Measurements from ENCODE around the gene POLRMT.
"Not testable (repeated sequence)": the region's sequence is repeated elsewhere in the genome, so short reads cannot be mapped to it uniquely, and the experiment has no call there.

Gene POLRMT

DNA sequence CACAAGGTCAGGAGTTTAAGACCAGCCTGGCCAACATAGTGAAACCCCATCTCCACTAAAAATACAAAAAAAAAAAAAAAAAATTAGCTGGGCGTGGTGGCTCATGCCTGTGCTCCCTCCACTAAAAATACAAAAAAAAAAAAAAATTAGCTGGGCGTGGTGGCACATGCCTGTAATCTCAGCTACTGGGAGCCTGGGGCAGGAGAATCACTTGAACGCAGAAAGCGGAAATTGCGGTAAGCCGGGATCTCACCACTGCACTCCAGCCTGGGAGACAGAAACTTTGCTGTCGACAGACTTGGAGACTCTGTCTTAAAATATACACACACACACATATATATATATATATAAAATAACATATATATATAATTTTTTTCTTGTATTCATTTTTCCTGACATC, 6.8 kb downstream of the POLRMT start:
- not testable (repeated sequence) for DNase-seq (ENCODE audit: low spot score)

DNA sequence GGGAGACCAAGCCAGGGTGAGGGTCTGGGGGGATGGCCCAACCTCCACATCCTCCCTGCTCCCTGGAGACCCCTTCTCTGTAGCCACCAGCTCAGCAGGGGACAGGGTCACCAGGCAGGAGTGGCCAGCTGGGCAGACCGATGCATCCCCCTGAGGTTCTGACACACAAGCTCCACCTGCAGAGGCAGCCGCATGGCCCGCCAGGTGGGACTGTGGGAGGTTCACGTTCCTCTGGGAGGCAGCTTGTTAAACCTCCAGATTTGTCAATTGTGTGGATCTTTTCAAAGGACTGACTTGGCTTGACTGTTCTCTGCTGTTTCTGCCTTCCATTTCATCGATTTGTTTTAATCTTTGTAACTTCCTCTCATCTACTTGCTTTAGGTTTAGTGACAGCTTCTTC, 8.1 kb downstream of the POLRMT start:
- DNase-seq (ENCODE audit: low spot score) = no peak

DNA sequence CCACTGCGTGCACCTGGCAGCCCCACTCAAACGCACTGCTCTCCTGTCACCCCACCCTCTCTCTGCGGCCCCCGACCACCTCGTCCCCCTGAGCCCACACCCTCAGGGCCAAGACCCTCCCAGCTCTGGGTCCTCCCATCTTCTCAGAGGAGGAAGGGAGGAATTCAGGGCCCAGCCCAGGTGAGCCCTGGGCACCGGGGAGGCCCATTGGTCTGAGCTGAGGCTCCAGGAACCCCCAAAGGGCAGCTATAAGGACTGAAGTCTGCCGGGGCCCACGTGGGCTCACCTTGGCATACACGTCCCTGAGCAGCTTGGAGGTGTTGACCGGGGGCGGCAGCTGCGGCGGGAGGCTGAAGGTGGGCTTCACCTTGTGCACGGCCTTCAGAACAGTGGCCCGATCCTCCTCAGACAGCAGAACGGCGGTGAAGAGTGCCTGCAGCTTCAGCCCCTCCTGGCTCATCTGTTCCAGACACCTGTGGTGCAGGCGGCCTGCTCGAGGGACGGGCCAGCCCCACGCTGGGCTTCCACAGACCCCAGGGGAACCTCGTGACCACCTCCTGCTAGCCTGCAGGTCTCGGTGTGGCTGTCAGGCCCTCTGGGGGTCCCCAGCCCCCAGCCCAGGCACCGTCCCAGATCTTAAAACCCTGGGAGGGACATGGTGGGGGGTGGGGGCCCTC, 8.8 kb downstream of the POLRMT start:
- no peak for DNase-seq (ENCODE audit: low spot score)

DNA sequence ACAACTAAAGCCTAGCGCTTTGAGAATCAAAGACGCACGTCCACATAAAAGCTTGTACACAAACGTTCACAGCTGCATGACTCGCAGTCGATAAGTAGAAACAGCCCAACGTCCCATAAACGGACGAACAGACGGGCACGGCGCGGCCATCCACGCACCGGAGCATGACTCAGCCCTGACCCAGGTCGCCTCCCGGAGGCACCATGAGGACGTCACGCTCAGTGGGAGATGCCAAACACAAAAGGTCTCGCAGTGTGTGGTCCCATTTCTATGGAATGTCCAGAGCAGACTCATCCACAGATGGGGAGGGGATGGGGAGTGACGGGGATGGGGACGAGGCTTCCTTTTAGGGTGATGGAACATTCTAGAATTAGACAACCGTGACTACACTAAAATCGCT, 9.4 kb downstream of the POLRMT start:
- DNase-seq (ENCODE audit: low spot score) = no peak

DNA sequence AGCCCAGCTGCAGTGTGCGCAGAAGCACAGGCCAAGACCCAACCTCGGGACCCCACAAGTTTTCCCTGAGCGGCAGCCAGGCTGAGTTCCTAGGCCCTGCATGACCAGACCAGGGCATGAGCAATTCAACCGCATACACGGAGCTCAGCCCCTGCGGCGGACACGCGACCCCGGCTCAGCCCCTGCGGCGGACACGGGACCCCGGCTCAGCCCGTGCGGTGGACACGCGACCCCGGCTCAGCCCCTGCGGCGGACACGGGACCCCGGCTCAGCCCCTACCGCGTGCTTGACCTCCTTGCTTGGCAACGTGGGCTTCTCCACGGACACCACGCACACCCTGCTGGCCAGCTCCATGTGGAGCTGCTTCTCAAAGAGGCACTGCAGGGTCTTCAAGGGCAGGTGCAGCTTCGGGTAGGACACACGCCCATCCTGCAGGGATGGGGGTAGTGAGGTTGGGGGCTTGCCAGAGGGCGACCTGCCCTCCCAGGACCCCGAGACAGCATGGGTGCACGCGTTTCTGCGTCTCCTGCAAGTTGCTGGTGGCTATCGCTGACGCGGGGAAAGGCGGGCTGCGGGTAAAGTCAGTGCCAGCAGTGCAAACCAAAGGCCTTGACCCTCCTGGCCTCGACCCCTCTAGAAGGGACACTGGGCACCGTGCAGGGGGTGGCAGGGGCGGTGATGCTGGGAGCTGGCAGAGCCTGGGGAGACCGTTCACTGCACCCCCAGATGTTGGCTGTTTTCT, 10.0 kb downstream of the POLRMT start:
- DNase-seq (ENCODE audit: low spot score) = no peak

DNA sequence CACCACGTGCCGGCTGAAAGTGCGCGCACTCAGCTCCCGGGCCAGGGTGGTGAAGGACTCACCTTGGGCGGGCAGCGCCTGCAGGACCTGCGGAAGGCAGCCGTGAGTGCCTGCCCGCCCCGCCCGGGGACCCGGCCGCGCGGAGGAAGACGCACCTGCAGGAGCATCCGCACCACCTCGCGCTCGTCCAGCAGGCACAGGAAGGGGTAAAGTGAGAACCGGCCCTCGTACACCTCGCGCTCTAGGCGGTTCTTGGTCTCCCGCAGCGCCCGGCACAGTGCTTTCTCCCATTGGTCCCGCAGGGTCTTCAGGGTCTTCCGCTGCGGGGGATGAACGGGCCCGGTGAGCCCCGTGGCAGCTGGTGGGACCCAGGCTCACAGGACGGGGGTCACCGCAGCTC, 10.7 kb downstream of the POLRMT start:
- no peak for DNase-seq (ENCODE audit: low spot score)

DNA sequence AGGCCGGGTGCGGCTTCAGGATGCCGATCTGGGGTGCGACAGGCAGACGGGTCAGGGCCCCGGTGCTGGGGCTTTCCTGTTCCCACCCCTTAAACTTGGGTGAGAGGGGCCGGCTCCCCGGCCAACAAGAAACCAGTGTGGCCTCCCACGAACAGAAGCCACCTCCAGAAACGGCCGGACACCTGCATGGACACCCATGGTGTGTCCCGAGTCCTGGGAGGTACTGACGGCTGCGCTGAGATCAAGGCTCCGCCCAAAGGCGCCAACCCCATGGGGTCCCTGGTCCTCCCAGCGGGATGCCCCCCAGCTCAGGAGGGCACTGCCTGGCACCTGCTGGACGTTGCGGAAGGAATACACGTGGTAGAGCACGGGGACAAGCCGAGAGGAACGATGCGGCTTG, 11.5 kb downstream of the POLRMT start:
- no peak for DNase-seq (ENCODE audit: low spot score)

DNA sequence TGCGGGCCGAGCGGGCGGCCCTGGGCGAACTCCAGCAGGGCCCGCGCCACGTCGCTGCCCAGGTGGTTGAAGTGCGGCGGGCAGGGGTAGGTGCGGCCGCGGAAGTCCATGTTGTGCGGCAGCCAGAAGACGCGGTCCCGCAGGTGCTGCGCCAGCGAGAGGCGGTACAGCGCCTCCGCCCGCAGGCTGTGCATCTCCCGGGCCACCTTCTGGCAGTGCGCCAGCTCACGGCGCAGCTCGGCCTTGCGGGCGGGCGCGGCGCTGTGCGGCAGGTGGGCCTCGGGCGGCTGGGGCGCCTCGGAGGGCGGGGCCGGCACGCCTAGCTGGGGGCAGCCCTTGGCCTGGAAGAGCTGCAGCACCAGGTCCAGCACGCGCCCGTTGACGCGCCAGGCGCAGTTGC, 12.1 kb downstream of the POLRMT start:
- DNase-seq (ENCODE audit: low spot score) = not testable (repeated sequence)

DNA sequence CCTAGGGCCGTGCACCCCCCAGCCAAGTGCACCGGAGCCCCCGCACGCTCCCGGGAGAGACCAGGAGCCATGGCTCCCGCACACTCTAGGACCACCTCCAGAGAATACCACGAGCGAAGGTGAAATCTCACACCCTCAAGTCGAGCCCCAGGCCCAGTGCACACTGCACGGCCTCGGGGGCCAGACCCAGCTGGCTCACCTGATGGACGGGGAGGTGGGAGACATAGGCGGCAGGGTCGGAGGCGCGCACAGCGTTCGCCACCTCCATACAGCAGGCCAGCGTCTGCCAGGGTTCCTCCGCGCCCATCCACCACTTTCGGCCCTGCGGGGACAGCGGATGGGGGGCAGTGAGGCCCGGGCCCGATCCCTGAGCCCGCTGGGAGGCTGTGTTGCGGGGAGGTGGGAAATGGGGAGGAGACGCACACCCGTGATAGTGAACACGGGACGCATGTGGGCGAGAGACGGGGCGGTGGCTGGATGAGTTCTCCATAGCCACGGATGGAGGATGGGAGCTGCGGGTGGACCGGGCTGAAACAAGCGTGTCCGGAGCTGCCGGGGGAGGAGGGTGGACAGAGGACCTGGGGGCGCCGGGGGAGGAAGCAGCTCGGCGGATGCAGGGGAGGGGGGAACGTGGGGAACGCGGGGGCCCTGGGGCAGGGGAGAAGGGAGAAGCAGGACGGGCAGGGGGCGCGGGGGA, 13.0 kb downstream of the POLRMT start:
- no peak for DNase-seq (ENCODE audit: low spot score)

DNA sequence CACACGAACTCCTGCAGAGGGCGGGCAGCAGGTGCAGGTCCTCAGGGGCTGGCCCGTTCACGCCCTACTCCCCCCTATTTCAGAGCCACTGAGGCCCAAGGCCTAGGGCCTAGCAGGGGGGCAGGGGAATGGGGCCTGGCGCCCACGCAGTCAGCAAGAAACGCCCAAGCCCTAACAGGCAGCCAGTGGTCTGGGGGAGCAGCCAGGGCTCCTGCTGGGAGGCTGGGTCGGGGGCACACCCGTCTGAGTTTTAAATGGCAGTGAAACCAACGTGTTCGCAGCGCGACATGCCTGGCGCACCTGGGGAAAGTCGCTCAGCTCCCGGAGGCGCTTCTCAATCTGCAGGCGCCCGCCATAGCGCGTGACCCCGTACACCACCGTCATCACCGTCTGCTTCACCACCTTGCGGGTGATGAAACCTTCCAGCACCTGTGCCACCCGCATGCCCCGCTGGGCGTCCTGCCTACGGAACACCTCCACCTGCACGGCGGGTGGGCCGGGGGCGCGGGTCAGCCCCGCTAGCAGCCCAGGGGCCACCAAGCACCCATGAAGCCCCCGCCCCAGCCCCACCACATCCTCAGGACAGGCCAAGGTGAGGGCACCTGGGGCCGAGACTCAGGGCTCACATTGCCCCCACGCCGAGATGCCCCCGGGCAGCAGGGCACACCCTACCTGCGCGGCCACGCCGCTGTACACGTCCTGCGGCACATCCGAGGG, 13.9 kb downstream of the POLRMT start:
- DNase-seq (ENCODE audit: low spot score) = no peak

DNA sequence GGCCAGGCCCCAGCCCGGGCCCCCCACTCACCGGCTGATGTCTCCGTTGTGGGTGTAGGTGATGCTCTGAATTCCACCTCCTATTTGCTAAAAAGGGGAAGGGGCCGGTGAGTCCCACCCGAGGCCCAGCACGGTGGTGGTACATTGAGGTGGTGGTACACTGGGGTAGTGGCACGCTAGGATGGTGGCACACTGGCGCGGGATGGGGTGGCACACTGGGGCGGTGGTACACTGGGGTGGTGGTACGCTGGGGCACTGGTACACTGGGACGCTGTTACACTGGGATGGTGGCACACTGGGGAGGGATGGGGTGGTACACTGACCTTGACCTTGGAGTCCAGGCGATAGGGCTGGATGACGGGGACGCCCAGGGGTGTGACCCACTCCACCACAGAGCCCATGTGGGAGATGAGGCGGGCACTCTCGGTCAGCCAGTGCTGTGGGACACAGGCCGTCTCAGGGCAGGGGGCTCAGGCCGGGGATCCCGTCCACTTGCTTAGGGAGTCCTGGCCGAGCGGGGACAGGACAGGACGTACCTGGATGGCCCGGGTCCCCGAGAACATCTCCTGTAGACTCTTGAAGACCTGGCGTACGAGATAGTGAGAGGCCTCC, 14.6 kb downstream of the POLRMT start:
- no peak for DNase-seq (ENCODE audit: low spot score)

DNA sequence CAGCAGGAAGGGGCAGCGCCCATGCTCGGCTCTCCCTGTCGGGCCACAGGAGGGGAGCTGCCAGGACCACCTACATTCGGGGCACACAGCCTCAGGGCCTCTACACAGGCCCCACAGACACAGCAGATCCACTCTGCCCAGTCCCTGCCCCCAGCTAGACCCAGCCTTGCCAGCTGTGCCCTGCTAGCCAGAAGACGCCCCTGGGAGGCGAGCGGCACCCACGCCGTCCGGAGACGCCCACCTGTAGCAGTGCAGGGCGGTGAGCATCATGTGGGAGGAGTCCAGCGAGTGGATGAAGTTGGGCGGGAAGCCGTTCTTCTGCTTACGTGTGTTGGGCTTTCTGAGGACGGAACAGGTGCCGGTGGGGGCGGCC, 15.1 kb downstream of the POLRMT start:
- DNase-seq (ENCODE audit: low spot score) = no peak

DNA sequence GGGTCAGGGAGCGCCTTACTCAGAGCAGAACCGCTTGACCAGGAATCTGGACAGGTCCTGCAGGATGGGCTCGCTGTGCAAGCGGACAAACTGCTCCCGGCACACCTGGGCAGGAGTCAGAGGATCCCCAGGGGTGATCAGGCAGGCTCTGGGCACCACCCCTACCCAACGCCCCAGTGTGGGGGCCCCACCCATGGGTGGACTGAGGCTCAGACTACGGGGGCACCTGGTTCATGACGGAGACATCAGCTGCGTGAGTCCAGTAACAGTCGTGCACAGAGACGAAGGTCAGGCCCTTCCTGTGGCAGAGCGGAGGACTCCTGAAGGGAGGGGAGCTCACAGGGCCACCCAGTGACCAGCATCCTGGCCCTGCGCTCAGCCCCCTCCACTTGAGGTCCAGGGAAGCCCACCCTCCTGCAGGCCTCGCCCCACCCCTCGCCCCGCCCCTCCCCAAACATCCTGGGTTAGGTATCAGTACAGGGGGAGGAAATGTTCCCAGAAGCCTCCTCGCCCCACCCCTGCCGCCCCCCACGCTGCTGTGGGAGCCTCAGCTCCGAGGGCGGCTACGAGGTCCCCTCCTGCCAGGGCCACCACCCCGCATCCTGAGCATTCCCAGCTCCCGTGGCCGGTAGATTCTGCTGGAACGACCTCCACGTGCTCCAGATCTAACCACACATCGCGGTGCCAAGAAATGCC, 15.6 kb downstream of the POLRMT start:
- DNase-seq (ENCODE audit: low spot score) = no peak

DNA sequence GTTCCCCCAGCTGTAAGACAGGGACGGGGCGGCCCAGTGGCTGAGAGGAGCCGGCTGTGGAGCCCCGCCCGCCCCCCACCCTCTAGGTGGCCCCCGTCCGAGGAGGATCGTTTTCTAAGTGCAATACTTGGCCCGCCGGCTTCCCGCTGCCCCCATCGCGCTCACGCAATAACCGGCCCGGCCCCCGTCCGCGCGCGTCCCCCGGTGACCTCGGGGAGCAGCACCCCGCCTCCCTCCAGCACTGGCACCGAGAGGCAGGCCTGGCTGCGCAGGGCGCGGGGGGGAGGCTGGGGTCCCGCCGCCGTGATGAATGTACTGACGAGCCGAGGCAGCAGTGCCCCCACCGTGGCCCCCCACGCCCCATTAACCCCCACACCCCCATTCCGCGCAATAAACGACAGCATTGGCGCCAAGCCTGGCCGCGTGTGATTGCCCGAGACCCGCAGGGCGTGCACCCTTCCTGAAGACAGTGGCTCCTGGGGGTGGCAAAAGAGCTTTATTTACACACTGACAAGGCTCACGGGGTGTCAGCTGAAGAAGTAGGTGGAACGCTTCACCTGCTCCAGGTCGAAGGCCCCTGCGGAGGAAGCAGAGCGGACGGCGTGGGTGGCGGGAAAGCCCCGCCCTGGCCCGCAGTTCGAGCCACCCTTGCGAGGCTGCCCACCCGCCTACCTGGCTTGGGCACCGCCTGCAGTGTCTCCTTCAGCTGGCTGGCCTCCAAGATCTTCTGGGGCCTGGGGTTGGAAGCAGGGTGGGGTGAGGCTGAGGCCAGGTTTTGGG, 16.4 kb downstream of the POLRMT start:
- DNase-seq (ENCODE audit: low spot score) = no peak

DNA sequence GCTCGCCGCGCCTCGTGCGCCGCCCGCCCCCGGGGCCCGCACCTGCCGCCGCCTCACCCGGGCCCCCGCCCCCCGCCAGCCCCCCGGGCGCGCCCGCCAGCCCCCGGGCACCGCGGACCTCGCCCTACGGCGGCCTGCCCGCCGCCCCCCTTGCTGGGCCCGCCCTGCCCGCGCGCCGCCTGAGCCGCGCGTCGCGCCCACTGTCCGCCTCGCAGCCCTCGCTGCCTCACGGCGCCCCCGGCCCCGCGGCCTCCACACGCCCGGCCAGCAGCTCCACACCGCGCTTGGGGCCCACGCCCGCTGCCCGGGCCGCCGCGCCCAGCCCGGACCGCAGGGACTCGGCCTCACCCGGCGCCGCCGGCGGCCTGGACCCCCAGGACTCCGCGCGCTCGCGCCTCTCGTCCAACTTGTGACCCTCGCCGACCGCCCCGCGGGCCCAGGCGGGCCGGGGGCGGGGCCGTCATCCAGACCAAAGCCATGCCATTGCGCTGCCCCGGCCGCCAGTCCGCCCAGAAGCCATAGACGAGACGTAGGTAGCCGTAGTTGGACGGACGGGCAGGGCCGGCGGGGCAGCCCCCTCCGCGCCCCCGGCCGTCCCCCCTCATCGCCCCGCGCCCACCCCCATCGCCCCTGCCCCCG, 17.2 kb downstream of the POLRMT start:
- no peak for DNase-seq (ENCODE audit: low spot score)

DNA sequence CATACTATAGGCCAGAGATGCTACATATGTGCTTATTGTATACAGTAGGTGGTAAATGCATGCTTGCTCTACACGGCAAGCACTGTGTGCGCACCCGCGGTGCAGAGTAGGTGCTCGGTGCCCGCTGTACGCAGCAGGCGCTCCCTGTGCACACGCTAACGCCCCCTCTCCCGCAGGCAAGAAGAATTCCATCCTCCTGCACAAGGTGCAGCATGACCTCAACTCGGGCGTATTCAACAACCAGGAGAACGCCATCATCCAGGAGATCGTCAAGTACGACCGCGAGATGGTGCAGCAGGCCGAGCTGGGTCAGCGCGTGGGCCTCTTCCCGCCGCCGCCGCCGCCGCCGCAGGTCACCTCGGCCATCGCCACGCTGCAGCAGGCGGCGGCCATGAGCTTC, 17.7 kb downstream of the POLRMT start:
- no peak for DNase-seq (ENCODE audit: low spot score)

DNA sequence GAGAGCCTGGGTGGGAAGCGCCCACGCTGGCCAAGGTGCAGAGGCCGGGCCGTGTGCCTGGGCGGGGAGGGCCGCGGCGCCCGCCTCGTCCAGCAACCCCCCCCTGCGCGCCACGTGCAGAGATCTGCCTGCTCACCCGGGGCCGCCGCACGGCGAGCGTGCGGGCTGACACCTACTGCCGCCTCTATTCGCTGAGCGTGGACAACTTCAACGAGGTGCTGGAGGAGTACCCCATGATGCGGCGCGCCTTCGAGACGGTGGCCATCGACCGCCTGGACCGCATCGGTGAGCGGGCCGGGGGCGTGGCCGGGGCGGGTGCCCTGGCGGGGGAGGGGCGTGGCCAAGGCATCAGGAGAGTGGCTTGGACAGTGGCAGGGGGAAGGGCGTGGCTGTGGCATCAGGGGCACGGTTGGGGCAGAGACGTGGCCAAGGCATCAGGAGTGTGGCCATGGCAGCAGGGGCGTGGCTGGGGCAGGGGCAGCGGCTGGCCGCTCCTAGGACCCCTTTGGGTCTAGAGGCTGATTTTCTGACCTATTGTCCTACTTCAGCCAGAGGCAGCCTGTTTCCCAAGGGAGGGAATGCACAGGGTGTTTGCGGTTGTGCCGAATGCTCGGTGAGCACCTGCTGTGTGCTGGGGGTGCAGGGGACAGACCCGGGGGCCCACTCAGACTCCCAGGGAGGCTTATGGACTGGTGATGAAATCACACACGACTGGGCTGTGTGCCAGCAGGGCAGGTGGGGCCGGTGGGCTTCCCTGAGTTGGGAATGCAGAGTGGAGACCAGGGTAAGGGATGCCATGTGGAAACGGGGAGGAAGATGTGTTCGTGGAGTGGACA, 19.4 kb downstream of the POLRMT start:
- no peak for DNase-seq (ENCODE audit: low spot score)

DNA sequence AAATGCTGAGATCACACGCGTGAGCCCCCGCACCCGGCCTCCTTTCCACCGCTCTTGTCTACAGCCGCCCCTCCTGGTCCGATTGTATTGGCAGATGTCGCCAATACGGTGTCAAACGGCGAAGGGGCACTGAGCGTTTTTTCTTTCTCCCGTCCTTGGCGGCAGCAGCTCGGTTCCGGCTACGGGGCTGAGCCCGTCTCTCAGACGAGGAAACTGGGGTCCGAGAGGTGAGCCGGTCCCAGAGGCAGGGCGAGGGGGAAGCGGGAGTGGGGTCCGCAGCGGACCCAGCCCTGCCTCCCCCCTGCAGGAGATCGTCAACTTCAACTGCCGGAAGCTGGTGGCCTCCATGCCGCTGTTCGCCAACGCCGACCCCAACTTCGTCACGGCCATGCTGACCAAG, 20.4 kb downstream of the POLRMT start:
- no peak for DNase-seq (ENCODE audit: low spot score)

DNA sequence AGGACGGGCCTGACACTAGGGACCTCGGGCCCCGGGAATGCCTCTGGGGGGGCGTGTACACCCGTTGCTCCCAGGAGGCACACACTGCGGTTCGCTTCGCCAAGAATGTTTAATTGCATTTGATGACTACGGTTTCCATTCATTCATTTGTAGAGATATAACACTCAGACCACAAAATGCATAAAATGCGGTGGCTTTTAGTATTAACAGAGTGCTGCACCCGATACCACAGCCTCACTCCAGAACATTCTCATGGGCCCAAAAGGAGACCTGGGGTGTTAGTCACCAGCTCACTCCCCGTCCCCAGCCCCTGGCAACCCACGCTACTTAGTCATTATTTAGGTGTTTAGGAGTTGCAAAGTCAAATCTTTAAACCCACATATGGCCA, 21.9 kb downstream of the POLRMT start:
- DNase-seq (ENCODE audit: low spot score) = no peak

Data from LoVo (cell line).